ENCODE data around the gene TECR.

Gene TECR

DNA sequence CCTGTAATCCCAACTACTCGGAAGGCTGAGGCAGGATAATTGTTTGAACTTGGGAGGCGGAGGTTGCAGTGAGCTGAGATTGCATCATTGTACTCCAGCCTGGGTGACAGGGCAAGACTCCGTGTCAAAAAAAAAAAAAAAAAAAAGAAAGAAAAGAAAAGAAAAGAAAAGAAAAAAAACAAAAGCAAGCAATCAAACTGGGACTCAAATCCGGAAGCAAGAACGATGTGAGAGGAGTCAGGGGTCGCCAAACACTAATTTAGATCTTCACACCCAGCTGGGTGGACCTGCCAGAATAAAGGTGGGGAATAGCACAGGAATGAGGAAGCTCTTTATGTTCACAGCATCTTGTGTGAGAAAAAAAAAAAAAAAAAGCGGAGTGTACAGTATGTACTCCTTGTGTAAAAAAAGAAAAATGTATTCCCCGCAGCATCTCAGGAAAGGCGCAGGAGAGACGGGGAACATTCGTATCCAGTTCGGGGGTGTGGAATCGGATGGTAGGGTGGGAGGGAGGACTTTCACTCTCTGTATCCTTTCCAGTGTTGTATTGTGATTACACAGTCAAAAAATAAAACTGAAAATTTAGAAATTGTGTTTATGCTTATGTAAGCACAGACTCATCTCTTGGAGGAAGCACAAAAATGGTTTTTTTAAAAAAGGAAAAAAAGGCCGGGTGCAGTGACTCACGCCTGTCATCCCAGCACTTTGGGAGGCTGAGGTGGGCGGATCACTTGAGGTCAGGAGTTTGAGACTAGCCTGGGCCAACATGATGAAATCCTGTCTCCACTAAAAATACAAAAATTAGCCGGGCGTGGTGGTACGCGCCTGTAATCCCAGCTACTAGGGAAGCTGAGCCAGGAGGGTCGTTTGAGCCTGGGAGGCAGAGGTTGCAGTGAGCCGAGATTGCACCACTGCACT lies 18.8 kb upstream of the TECR start:
- peak; percentile 29 for DNase-seq

DNA sequence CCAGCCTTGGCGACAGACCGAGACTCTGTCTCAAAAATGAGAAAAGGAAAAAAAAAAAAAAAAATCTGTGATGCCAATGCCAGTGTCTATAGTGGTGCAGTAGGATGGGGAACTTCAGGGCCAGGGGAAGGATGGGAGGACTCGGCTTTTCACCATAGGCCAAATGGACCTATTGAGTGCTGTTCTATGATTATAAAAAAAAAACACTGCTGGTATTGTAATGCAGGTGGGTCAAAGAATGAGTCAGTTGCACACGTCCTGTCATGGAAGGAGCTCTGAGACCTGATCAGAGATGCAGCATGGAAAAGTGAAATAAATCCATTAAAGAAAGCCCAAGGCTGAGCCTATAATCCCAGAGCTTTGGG lies 18.2 kb upstream of the TECR start:
- peak; percentile 21 for DNase-seq

DNA sequence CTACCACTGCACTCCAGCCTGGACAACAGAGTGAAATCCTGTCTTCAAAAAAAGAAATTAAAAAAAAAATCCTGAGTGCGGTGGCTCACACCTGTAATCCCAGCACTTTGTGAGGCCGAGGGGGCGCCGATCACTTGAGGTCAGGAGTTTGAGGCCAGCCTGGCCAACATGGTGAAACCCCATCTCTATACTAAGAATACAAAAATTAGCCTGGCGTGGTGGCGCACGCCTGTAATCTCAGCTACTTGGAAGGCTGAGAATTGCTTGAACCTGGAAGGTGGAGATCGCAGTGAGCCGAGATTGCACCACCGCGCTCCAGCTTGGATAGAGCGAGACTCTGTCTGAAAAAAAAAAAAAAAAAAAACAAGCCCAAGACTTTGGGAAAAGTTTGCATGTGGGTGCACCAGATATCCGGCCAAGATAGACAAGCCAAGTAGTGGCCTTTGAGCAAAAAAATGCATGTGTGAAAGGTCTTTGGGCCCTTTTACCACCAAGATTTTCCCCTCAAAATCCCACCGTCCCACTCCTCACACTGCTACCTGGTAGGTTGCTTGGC lies 16.9 kb upstream of the TECR start:
- DNase-seq, result peak; percentile 48

DNA sequence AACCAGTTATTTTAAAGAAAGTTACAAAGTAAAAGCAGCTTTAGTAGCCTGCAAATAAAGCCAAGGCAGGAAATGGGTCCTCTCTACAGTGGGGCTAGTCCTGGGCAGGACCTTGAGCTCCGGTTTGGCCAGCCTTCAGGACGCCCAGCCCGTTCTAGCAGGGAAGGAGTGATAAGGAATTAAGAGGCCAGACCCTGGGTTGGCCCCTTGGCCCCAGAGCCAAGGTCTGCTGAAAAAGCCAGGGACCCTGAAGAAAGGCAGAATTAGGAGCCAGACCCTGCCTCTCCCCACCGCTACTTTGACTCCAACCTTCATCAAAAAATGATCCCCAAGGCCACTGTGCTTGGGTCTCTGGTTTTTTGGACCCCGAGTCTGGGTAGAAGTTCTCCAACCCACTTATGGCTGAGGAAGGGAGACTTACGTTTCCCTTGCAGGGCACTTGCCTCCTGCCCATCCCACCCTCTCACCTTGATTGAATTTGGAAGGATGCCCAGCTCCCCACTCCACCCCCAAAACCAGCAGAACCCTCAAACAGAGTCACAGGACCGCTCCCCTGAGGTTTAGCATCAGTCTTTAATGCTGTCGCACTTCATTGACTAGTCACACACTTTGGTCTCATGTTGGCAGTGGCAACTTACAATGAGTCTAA lies 15.1 kb upstream of the TECR start:
- peak; percentile 46 for DNase-seq

DNA sequence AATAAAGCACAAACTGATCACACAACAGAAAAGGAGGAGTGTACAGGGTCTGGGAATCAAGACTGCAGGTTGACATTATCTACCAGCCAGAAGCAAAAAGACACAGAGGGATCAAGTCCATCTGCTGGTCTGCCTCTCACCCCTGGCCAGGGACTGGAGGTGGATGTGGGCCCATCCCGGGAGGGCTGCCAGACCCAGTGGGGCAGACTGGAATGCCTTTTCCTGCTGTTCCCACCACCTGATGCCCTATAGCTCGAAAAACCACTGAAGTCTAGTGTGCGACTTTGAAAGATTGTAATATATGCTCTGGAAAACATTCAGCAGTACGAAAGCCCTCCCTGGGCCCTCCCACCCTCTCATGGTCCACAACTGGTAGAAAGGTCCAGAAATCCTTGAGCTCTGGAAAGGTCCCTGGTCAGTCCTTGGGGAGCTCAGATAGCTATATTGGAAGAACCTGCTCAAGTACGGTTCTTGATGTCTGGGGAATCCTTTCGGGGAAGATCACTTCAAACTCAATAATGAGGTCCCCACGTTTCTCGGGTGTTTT lies 13.8 kb upstream of the TECR start:
- peak; percentile 28 for DNase-seq

DNA sequence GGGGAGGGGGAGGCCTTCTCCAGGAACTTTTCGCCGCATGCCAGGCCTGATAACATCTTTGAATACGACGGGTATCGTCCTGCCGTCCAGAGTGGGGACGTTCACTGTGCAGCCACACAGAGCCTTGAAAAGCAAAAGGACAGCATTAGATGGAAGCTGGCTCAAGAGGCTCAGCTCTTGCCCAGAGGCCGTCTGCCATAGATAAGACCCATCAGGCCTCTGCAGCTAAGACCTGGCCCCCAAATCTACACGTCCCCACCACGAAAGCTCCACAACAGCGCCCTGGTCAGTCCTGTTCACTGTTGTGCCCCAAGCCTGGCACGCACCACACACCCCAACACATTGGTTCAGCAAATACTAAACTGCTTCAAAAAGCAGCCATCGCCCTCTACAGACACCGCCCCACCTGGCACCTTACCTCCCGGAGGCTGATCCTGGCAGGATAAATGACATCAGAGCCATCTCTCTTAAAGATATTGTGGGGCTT lies 13.3 kb upstream of the TECR start:
- peak; percentile 34 for DNase-seq

DNA sequence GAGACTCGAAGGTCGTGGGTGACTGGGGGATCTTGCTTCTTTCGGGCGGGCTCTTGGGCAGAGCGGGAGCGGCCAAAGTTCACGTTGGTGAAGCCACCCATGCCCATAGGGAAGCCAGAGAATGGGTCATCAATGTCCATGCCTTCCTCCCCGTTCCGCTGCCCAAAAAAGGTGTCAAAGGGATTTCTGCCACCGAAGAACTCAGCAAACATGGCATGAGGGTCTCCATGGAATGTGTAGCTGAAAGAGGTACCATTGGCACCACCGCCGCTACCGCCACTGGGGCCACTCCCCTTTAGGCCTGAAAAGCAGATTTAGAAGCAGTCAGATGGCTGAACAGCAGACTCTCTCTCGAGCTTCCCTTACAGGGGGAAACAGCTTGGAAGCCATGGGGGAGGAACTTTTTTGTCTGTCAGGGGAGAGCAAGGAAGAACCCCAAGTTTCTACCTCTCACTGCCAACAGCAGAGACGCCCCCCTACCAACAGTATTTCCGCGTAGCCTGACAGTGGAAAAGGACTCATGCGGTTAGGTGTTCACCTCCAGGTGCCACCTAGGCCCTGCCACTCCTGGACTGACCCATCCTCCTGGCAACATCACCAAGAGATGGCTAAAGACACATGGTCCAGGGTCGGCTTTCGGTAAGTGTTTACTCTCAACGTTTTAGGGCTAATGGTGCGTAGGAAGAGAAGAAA lies 12.5 kb upstream of the TECR start:
- peak; percentile 49 for DNase-seq

DNA sequence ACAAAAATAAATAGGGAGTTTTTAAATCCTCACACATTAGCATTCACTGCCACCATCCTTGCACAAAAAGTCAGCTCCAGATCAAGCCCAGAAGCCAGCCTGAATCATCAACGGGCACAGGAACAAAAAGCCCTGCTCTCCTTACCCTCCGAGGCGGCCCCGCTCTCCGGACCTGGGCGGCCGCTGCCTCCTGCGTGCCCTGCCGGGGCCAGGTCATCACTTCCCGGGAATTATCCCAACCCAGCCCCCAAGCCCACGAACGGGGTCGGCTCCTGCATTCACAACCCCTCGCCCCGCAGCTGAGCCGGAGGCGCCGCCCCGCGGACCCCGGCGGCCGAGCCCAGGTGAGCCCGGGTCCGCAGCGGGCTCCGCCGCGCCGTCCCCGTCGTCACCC lies 12.0 kb upstream of the TECR start:
- no peak for DNase-seq

DNA sequence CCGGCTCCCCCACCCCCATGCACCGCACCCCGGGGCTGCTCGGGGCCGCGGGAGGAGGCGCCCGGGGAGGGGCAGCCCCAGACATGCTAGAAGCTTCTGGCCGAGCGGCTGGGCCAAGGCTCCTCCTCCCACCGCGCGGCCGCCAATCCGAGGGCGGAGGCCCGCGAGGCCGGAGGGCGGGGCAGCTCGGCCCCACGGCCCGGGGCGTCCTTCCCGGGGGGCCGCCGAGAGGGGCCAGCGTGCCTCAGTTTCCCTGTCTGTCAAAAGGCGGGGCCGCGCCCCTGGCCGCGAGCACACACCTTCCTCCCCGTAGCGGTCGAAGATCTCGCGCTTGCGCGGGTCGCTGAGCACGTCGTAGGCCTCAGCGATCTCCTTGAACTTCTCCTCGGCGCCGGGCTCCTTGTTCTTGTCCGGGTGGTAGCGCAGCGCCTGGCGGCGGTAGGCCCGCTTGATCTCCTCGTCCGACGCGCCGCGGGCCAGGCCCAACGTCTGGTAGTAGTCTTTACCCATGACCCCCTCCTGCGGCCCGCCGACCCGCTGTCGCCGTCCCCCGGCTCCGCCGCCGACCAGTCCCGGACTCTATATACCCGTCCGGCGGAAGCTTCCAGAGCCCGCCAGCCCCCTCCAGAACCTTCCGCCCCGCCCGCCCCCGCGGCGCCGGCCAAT lies 11.4 kb upstream of the TECR start, which contains the start of gene DNAJB1:
Gene DNAJB1, minus strand, starts transcription at position 558 of the 666 bp plus-strand sequence. Its CDS starts 48 bp downstream, at position 510.
- DNase-seq, result peak; percentile 79

DNA sequence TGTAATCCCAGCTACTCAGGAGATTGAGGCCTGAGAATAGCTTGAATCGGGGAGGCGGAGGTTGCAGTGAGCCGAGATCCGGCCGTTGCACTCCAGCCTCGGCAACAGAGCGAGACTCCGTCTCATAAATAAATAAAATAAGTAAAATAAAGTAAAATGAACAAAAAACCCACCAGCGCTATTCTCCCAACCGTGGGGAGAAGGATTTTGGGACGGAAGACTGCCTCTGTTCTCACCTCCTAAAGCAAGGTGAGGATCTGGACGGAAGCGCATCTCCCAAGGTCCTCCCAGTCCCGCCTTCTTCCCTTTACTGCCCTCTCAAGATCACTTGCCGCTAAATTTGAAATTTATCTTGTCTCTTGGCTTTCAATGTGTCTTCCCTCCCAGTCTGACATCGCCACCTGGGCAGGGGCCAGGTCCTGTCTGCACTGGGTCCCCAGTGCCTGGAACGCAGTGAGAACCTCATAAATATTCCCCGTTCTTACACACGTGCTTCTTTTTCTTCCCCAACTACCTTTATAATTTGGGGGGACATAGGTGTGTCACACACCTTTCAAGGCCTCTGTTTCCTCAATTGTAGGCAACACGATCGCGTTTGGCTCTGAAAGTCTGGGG lies 10.0 kb upstream of the TECR start:
- DNase-seq, result no peak

DNA sequence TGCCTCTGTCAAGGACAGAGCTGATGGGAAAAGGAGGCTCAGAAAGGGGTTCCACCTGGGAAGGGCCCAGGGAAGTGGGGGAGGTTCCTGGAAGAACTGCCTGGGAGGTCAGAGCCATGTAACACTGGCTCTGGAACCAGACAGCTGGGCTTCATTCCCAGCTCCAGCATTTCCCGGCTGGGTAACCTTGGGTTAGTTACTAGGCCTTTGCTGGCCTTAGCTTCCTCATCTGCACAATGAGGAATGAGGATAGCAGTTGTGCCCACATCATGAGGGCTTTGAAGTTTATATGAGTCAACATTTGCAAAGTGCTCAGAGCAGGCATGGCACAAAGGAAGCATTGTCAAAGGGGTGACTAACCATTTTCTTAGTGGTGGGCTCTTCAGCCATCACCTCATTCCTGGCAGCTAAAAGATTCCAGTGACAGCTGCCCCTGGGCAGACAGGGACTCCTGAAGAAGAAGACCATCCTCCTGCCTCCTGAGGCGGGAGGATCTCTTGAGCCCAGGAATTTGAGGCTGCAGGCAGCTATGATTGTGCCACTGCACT lies 9.5 kb upstream of the TECR start:
- peak; percentile 31 for DNase-seq

DNA sequence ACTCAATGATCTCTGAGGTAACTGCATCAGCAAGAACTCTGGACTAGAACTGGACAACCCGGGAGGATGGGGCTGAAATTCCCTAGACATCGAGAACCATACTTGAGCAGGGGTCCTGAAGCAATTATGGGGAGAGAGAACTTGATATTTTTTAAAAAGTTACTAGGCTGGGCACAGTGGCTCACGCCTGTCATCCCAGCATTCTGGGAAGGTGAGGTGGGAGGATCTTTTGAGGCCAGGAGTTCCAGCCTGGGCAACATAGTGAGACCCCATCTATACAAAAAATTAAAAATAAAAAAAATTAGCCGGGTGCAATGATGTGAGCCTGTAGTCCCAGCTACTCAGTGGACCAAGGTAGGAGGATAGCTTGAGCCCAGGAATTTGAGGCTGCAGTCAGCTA lies 8.9 kb upstream of the TECR start:
- no peak for DNase-seq

DNA sequence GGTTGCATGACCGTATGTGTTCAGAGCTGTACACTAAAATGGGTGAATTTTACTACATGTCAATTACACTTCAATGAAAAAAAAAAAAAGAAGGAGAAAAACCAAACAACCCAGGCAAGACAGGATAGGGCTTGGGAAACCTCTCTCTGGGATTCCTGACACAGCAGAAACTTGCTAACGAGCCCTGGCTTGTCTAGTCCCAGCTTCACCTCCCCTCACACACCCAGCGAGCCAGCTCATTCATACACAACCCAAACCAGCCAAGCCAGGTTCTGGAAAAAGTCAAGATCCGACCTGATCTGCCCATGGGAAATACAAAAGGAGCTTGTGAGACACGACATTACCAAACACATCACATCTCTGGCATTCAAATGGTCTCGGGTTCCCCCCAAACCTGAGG lies 3.7 kb upstream of the TECR start:
- no peak for DNase-seq

DNA sequence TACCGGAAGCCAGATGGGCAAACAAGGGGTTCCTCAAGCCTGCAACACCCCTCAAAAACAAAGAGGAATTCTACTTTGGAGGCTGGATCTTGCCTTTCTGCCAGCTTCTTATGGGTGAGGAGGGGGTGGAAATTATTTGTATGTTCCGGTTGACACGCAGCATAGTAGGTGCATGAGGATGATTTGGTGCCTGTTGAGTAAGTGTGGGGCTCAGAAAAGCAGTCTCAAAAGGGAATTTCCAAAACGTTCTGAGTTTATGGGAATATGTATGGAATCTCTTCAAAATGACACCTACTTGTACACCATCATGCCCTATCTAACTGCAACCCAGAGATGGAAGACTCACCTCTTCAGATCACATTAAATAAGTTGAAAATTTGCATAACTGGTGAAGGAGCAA lies 3.0 kb upstream of the TECR start:
- no peak for DNase-seq

DNA sequence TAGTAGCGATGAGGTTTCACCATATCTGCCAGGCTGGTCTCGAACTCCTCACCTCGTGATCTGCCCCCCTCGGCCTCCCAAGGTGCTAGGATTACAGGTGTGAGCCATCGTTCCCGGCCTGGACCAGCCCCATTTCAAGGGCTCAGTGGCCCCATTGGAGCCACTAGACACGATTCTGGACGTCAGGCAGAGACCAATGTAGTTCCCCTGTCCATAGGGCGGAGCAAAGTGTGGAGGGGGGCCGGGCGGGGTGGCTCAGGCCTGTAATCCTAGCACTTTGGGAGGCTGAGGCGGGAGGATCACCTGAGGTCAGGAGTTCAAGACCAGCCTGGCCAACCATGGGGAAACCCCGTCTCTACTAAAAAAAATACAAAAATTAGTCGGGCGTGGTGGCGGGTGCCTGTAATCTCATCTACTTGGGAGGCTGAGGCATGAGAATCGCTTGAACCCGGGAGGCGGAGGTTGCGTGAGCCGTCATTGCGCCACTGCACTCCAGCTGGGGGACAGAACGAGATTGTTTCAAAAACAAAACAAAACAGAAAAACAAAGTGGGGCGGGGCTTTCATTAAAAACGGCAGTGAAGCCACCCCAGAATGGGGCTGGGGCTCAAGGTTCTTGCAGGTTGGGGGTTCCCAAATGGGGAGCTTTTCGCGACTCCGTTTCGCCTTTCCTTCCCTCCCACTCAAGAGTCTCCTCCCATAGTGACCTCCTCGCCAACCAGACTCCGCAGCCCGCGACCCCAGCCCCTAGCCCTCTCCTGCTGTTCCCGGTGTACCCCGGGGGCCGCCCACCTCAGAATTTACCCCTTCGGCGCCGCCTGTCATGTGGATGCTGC lies 758 bp upstream of the TECR start:
- DNase-seq, result no peak

DNA sequence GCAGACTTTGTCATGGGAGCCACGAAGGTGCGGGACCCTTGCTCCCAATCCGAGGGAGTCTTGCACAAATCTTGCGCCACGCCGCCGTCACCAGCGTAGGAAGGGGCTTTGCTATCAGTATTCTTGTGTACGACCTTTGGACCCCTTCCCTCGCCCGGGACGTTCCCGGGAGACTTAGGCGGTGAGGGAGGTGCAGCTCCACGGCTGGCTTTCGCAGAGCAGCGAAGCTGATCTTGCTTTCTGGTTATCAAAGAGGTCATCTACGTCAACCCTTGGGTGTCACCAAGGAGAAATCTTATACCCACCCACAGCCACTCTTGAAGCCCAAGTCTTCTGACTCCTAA lies 583 bp downstream of the TECR start:
- DNase-seq, result peak; percentile 56

DNA sequence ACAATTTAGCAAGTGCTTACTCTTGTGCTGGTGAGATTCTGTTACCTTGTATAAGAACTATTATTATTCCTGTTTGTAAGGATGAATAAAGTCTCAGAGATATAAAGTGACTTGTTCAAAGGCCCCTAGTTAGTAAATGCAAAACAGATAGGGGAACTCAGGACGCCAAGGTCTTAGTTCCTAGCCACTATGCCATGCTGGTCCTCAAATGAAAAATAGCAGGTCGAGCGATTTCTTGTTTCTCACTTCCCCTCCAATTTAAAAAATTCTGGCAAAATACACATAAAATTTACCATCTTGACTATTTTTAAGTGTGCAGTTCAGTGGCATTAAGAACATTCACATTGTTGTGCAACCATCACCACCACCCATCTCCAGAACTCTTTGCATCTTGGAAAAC lies 1.1 kb downstream of the TECR start:
- no peak for DNase-seq

DNA sequence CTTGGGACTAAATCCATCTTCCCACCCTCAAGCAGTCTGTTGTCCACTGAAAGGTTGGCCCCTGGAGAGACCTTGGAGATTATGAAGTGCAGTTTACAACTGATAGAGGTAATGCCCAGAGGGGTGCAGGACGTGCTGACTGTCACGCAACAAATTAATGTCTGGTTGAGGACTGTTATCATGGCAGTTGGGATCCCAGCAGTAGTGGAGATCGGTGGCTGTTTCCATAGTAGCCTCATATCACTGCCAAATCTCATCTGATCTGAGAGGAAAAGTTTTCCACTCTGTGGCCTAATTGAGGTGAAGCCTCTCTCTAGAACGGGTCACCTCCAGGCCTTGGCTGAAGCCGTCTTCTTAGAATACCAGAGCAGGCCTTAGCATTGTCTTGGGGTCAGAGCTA lies 4.1 kb downstream of the TECR start:
- DNase-seq, result no peak

DNA sequence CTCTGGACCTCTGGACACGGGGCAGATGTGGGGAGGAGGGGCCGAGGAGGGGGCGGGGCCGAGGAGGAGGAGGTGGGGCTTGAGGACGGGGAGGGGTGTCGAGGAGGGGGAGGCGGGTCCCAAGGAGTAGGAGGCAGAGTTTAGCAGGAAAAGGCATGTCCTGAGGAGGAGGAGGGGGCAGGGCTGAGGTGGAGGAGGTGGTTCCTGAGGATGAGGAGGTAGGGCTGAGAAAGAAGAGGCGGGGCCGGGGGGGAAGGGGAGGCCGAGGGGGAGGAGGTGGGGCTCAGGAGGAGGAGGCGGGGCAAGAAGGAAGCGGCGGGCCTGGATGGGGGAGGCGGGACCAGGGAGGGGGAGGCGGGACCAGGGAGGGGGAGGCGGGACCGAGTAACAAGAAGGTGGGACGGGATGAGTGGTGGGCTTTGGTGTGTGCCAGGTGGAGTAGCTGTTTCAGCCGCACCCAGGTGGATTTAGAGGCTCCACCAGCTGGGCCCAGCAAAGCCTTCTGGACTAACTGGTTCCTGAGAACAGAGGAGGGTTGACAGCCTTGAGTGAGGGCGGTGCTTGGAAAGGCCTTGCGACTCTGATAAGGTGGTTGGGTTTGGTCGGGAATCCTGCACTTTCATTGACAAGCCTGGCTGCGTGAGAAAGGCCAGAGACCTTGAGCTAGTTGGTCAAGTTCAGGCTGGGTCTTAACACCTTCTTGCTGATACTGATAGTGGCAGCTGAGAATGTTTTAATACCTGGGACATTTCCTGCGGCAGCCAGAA lies 7.7 kb downstream of the TECR start:
- DNase-seq, result peak; percentile 62

Measured in CD4-positive, alpha-beta T cell treated with Interleukin-21 for 1 hour (primary cell).